GM12892 (cell line): ENCODE data around the gene THOP1.

ENCODE experiments used
- POLR2A ChIP-seq: IDR thresholded peaks from 2 replicates; pipeline ENCODE4 v1.6.1; 2011; ENCODE audit warnings: low read depth, low read length, control low read depth
- POLR2AphosphoS5 ChIP-seq: IDR thresholded peaks from 2 replicates; pipeline ENCODE4 v1.6.1; 2011; ENCODE audit warnings: low read depth, low read length, control low read depth

GRCh38 chr19:2743099-2743498 lies 42.2 kb upstream of the THOP1 start:
- TF ChIP-seq POLR2A (no peak), POLR2AphosphoS5 (no peak)
